ENCODE results near the gene LRRC18. TPM values are rescaled to one million over a fixed set of nuclear protein-coding genes. Genes with fewer than 3 reads are reported as not detected.
A peak's percentile ranks its signal among the peaks of the same experiment; 100 is the strongest.

The LRRC18 gene
- not detected in 2 replicates for total RNA-seq (2014; rRNA removed; shearing (Covaris generic))

GRCh38 chr10:48939790-48940325 is at the start of gene LRRC18:
Gene LRRC18, minus strand, starts transcription at chr10:48939840. Its CDS starts 25,685 bp downstream, at chr10:48914155.
- Histone ChIP-seq H3K9me3 (replicated peaks) (no peaks in the 10 kb centered on the region), H3K4me1 (no peaks in the 10 kb centered on the region), H3K36me3 (no peaks in the 10 kb centered on the region), H3K4me3 (no peak within 1 kb of the TSS), H3K27me3 (no peaks in the 10 kb centered on the region), H3K27ac (no peak within 1 kb of the TSS)
- no peak for DNase-seq

DNA sequence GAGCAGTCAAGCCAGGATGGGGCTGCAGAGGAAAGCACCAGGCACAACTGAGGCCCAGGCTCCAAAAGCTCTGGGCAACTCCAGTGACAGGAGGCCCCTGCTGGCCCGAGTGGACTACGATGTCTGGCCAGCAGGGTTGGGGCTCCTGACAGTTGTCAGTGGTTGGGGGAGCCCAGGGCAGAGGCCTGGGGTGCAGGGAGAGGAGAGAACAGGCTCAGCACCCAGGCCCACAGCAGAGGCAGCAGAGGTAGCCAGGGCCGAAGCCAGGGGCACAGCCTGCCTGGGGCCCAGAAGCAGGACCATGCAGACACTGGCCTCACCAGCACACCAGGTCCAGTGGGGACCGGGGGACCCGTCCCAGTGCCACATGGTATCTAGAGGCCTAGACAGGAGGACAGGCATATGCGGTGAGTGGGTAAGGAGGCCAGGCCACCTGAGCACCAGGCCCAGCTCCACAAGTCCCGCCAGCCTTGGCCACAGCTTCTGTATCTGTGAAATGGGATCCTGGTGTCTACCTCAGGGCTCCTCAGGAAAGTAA is 46.0 kb upstream of the LRRC18 start:
- no peak overlapping the region for H3K4me3 ChIP-seq
- H3K27me3 ChIP-seq, result no peaks in the 10 kb centered on the region
- no peaks in the 10 kb centered on the region for H3K36me3 ChIP-seq
- H3K27ac ChIP-seq, result no peak overlapping the region
- 0 out of 2 replicates have a peak, but pooled peaks cover 2% of the 10 kb centered on the region for H3K4me1 ChIP-seq
- no peaks in the 10 kb centered on the region for H3K9me3 ChIP-seq (replicated peaks)
- no peak for DNase-seq

DNA sequence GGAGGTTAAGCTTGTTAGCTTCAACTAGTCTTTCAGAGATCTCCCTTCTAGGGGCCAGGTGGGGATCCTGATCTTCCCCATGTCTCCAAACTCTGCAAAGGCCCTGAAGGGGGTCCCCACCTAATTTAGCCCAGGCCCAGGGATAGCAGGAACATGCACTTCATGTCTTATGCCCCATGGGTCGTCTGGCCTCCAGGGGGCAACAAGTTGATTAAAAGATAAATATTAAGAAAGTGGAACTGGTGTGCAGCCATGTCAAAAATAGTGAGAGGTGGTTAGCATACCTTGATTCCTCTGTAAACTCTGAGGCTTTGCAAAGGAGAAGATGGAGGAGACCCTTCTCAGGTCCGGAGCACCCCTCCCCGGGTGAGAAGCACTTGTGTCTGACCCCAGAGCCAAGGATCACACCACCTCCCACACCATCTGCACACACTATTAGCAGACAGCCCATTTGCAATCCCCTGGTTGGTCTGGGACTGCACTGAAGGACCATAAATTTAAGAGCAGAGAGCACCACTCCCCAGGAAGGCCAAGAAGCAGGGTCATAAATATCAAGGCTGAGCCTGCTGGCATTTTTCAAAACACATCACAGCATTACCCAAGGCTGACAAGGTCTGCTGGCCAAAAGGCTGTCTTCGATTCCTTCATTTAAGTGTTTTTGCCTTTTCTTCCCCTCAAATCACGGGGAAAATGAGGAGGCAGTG is 44.2 kb upstream of the LRRC18 start:
- H3K27ac ChIP-seq, result no peak overlapping the region
- 0 out of 2 replicates have a peak, but pooled peaks cover 2% of the 10 kb centered on the region for H3K4me1 ChIP-seq
- H3K4me3 ChIP-seq, result no peak overlapping the region
- no peak for DNase-seq
- H3K9me3 ChIP-seq (replicated peaks), result no peaks in the 10 kb centered on the region
- no peaks in the 10 kb centered on the region for H3K36me3 ChIP-seq
- no peaks in the 10 kb centered on the region for H3K27me3 ChIP-seq

DNA sequence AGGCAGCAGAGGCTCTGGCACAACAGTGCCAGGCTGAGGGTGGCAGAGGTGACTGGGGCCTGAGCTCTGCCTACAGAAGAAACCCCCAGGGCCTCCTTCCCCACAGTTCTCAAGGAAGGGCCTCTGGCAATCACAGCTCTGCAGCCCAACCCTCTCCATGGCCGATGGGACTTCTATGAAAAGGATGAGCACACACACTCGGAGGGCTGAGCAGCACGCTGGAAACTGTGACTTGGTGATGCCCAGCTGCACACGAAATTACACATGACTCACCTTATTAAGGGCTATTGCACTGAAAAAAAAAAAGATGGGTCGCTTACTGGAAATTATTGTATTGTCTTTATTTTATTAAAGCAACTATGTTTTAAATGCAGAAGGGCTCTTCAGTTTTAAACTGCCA is 42.9 kb upstream of the LRRC18 start:
- Histone ChIP-seq H3K4me3 (no peak overlapping the region), H3K27ac (no peak overlapping the region), H3K4me1 (0 out of 2 replicates have a peak, but pooled peaks cover 2% of the 10 kb centered on the region), H3K36me3 (no peaks in the 10 kb centered on the region), H3K9me3 (replicated peaks) (no peaks in the 10 kb centered on the region), H3K27me3 (no peaks in the 10 kb centered on the region)
- DNase-seq, result no peak

DNA sequence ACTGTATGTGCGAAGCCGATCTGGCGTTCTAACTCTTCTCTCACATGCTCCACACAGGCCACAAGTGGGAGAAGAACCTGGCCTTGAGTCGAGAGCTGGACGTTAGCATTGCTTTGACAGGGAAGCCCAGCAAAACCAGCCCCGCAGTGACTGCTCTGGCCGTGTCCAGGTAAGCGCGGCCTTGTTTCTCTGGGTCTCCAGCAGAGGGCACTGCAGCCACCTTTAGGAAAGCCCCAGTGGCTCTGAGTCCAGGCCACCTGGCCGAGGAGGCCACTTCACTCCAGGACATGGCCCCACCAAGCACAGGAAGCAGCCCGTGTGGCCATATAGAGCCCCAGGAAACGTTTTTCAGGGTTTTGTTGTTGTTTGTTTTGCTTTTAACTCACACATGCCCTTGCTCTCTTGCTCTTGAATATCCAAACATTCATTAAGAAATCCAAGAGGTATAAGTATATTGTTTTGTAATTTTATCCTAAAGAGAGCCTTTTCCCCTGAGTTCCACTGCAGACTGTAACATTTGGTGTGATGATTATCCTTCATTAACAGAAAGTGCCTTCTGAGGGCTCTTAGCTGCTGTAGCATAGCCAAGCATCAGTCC is 41.8 kb upstream of the LRRC18 start:
- Histone ChIP-seq H3K27ac (no peak overlapping the region), H3K27me3 (no peaks in the 10 kb centered on the region), H3K36me3 (no peaks in the 10 kb centered on the region), H3K4me1 (0 out of 2 replicates have a peak, but pooled peaks cover 2% of the 10 kb centered on the region), H3K4me3 (no peak overlapping the region), H3K9me3 (replicated peaks) (no peaks in the 10 kb centered on the region)
- DNase-seq, result peak; percentile 59 to 78

GRCh38 chr10:48978318-48978717 is 38.7 kb upstream of the LRRC18 start:
- Histone ChIP-seq H3K4me1 (0 out of 2 replicates have a peak, but pooled peaks cover 2% of the 10 kb centered on the region), H3K27me3 (no peaks in the 10 kb centered on the region), H3K27ac (no peak overlapping the region), H3K9me3 (replicated peaks) (no peaks in the 10 kb centered on the region), H3K36me3 (no peaks in the 10 kb centered on the region), H3K4me3 (no peak overlapping the region)
- DNase-seq, result no peak

GRCh38 chr10:48976196-48976595 is 36.6 kb upstream of the LRRC18 start:
- DNase-seq, result peak; percentile 36 to 64
- H3K27me3 ChIP-seq, result no peaks in the 10 kb centered on the region
- no peaks in the 10 kb centered on the region for H3K4me1 ChIP-seq
- H3K9me3 ChIP-seq (replicated peaks), result no peaks in the 10 kb centered on the region
- H3K27ac ChIP-seq, result no peak overlapping the region
- H3K36me3 ChIP-seq, result no peaks in the 10 kb centered on the region
- H3K4me3 ChIP-seq, result no peak overlapping the region

- Histone ChIP-seq H3K4me3 (no peak overlapping the region), H3K27ac (no peak overlapping the region), H3K4me1 (no peaks in the 10 kb centered on the region), H3K27me3 (no peaks in the 10 kb centered on the region), H3K36me3 (no peaks in the 10 kb centered on the region), H3K9me3 (replicated peaks) (no peaks in the 10 kb centered on the region)
- no peak for DNase-seq
Measured at GRCh38 chr10:48974510-48975156, 35.0 kb upstream of the LRRC18 start.

GRCh38 chr10:48973065-48973464 is 33.4 kb upstream of the LRRC18 start:
- Histone ChIP-seq H3K9me3 (replicated peaks) (no peaks in the 10 kb centered on the region), H3K27me3 (no peaks in the 10 kb centered on the region), H3K4me3 (no peak overlapping the region), H3K27ac (no peak overlapping the region), H3K36me3 (no peaks in the 10 kb centered on the region), H3K4me1 (no peaks in the 10 kb centered on the region)
- DNase-seq, result no peak

DNA sequence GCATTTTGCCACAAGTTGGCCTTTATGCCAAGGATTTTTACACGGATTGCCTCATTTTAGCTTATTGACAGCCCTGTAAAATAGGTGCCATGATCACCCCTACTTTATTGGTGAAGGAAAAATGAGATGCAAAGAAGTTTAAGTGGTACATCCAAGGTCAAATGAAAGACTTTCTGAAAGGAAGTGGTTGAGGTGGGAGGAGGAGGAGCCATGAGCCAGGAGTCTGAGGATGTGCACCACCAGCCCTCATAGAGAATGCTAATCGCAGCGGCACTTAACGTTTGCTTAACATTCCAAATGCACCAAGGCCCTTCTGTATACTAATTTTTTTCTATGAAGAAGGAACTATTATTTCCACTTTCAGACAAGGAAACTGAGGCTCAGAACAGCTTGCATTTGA is 31.0 kb upstream of the LRRC18 start:
- Histone ChIP-seq H3K27me3 (no peaks in the 10 kb centered on the region), H3K4me1 (no peaks in the 10 kb centered on the region), H3K4me3 (no peak overlapping the region), H3K36me3 (no peaks in the 10 kb centered on the region), H3K9me3 (replicated peaks) (no peaks in the 10 kb centered on the region), H3K27ac (no peak overlapping the region)
- no peak for DNase-seq

DNA sequence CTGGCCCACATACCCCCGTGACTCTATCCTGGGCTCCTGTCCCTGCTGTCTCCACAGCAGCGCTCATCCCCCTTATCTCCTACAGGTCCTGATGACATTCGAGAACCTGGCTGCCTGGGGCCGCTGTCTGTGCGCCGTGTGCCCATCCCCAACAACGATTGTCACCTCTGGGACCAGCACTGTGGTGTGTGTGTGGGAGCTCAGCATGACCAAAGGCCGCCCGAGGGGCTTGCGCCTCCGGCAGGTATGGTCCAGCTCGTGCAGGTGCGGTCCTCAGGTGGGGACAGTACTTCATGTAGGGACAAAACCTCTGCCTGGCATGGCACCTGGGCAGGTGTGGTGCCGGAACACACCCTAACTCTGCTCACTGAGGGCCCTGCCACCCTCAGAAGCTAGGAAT is 30.4 kb upstream of the LRRC18 start:
- Histone ChIP-seq H3K27me3 (no peaks in the 10 kb centered on the region), H3K4me3 (no peak overlapping the region), H3K4me1 (no peaks in the 10 kb centered on the region), H3K27ac (no peak overlapping the region), H3K36me3 (no peaks in the 10 kb centered on the region), H3K9me3 (replicated peaks) (no peaks in the 10 kb centered on the region)
- no peak for DNase-seq

- DNase-seq, result no peak
- Histone ChIP-seq H3K27me3 (no peaks in the 10 kb centered on the region), H3K36me3 (no peaks in the 10 kb centered on the region), H3K27ac (no peak overlapping the region), H3K4me1 (no peaks in the 10 kb centered on the region), H3K4me3 (no peak overlapping the region), H3K9me3 (replicated peaks) (no peaks in the 10 kb centered on the region)
Measured at GRCh38 chr10:48968036-48968435, 28.4 kb upstream of the LRRC18 start.

DNA sequence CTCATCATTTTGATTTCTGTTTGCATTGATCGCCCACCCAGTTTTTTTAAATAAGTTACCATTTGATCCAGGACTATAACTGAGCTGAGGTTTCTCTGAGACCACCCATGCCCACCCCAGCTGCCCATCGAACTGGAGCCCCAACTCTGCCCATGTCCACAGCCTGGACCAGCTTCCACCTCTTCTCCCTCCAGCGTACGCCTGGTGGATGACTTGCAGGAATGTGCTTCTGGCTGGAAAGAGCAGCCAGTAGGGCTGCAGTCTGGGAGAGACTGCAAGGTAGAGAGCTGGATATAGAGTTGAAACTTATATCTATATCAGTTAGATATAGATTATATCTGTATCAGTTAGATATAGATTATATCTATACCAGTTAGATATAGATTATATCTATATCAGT is 25.8 kb upstream of the LRRC18 start:
- Histone ChIP-seq H3K27ac (no peak overlapping the region), H3K27me3 (no peaks in the 10 kb centered on the region), H3K9me3 (replicated peaks) (no peaks in the 10 kb centered on the region), H3K36me3 (no peaks in the 10 kb centered on the region), H3K4me3 (no peak overlapping the region), H3K4me1 (no peaks in the 10 kb centered on the region)
- no peak for DNase-seq

DNA sequence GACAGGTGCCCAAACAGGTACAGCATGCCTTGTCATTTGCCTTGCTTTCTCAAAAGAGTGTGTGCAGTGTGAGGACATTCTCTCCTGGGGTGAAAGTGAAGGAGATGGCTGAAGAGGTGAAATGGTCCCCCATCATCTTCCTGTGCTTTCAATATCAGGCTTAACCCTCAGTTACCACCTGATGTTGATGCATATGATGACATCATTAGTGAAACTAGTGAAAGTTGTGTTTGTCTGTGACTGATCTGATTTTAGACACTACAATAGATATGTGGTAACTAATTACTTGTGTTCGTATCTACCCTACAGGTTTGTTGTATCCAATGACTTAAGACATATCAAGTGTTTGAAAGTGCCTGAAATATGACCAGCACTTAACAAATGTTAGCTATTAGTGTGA is 24.4 kb upstream of the LRRC18 start:
- H3K4me3 ChIP-seq, result no peak overlapping the region
- no peak overlapping the region for H3K27ac ChIP-seq
- H3K27me3 ChIP-seq, result no peaks in the 10 kb centered on the region
- DNase-seq, result no peak
- no peaks in the 10 kb centered on the region for H3K36me3 ChIP-seq
- H3K4me1 ChIP-seq, result no peaks in the 10 kb centered on the region
- no peaks in the 10 kb centered on the region for H3K9me3 ChIP-seq (replicated peaks)

- H3K27ac ChIP-seq, result no peak overlapping the region
- no peak for DNase-seq
- H3K27me3 ChIP-seq, result no peaks in the 10 kb centered on the region
- H3K4me3 ChIP-seq, result no peak overlapping the region
- no peaks in the 10 kb centered on the region for H3K9me3 ChIP-seq (replicated peaks)
- H3K36me3 ChIP-seq, result no peaks in the 10 kb centered on the region
- H3K4me1 ChIP-seq, result no peaks in the 10 kb centered on the region
Measured at GRCh38 chr10:48958598-48959190, 19.1 kb upstream of the LRRC18 start.

All from SJCRH30 (cell line).